Measurements from ENCODE around the gene NVL. TPM values are rescaled to one million over a fixed set of nuclear protein-coding genes. Genes with fewer than 3 reads are reported as not detected.

NVL gene
- total RNA-seq, 1 experiment from 2014 or later, result 45.0 TPM

DNA sequence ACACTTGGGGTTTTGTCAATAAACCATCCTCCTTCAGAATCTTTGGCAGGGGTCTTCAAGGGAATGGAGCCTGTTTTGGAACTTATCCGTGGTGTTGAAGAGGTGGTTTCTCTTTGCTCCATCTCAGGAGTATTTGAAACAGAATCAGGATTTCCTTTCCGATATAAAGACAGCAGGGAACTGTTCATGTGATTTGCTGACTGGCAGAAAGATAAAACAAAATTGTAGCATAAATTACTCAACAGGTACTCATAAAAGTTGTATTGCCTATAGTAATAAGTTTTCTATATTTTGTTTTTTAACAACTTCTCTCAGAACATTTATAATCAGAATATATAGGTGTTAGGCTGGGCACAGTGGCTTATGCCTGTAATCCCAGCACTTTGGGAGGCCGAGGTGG is 21.9 kb downstream of the NVL start:
- no peak overlapping the region for H3K4me3 Mint-ChIP-seq (ENCODE audit: unreplicated experiment)
- no peak overlapping the region for H3K4me3 ChIP-seq (ENCODE audit: low read depth, low read length)
- no TSS peak for BruUV-seq (replicated peaks)
- CTCF ChIA-PET, result no interaction called here
- no peaks in the 10 kb centered on the region for H3K27me3 ChIP-seq (replicated peaks; ENCODE audit: control insufficient read depth, insufficient read depth, low read length)
- H3K27ac Mint-ChIP-seq (ENCODE audit: unreplicated experiment), result no peak overlapping the region
- H3K9me3 Mint-ChIP-seq (ENCODE audit: unreplicated experiment), result no peaks in the 10 kb centered on the region
- H3K4me1 Mint-ChIP-seq (ENCODE audit: low read depth, unreplicated experiment), result no peaks in the 10 kb centered on the region
- no peaks in the 10 kb centered on the region for H3K27me3 Mint-ChIP-seq (ENCODE audit: insufficient read depth, unreplicated experiment)
- H3K36me3 Mint-ChIP-seq (ENCODE audit: insufficient read depth, unreplicated experiment), result peaks cover 74% of the 10 kb centered on the region
- intact Hi-C loops (cut with micrococcal nuclease; ENCODE audit: unreplicated experiment), result no loop called here
- H3K4me1 ChIP-seq, result no peaks in the 10 kb centered on the region
- H3K9me3 ChIP-seq, result no peaks in the 10 kb centered on the region
- POLR2A ChIA-PET, result no interaction called here
- TF ChIP-seq, protein P1, sequence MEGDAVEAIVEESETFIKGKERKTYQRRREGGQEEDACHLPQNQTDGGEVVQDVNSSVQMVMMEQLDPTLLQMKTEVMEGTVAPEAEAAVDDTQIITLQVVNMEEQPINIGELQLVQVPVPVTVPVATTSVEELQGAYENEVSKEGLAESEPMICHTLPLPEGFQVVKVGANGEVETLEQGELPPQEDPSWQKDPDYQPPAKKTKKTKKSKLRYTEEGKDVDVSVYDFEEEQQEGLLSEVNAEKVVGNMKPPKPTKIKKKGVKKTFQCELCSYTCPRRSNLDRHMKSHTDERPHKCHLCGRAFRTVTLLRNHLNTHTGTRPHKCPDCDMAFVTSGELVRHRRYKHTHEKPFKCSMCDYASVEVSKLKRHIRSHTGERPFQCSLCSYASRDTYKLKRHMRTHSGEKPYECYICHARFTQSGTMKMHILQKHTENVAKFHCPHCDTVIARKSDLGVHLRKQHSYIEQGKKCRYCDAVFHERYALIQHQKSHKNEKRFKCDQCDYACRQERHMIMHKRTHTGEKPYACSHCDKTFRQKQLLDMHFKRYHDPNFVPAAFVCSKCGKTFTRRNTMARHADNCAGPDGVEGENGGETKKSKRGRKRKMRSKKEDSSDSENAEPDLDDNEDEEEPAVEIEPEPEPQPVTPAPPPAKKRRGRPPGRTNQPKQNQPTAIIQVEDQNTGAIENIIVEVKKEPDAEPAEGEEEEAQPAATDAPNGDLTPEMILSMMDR (IDR thresholded peaks at IDR 0.05; ENCODE audit: insufficient read depth in 1 of 2, low read depth in 1 of 2, low read length in 1 of 2, severe bottlenecking in 1 of 2, unreplicated experiment in 1 of 2), result no peak
- H3K36me3 ChIP-seq (ENCODE audit: control insufficient read depth, insufficient read depth, low read length), result no peaks in the 10 kb centered on the region; the same call in 1 of the 2 replicates
- no peak for DNase-seq

DNA sequence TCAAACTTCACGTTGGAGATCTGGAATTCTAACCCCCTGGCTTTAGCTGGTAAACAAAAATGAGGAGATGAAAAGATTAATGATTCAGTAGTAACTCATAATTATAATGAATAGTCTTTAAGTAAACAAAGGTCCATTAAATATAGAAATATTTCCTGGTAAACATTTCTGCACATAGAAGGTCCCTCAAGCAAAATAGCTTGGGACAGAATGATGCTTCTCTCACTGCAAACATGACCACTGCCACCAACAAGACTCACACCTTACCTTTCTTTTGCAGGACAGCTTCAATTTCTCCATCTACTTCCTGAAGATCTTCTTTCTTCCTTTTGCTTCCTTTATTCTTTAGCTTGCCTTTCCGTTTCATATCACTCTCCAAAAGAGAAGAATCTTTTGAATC is 25.2 kb downstream of the NVL start:
- Histone ChIP-seq H3K4me1 (no peaks in the 10 kb centered on the region), H3K9me3 (no peaks in the 10 kb centered on the region), H3K27me3 (replicated peaks; ENCODE audit: control insufficient read depth, insufficient read depth, low read length) (no peaks in the 10 kb centered on the region), H3K36me3 (ENCODE audit: control insufficient read depth, insufficient read depth, low read length) (no peaks in the 10 kb centered on the region; the same call in 1 of the 2 replicates), H3K4me3 (ENCODE audit: low read depth, low read length) (no peak overlapping the region)
- H3K4me1 Mint-ChIP-seq (ENCODE audit: low read depth, unreplicated experiment), result no peaks in the 10 kb centered on the region
- TF ChIP-seq, protein P1 (IDR thresholded peaks at IDR 0.05; ENCODE audit: insufficient read depth in 1 of 2, low read depth in 1 of 2, low read length in 1 of 2, severe bottlenecking in 1 of 2, unreplicated experiment in 1 of 2), result no peak
- BruUV-seq (replicated peaks), result no TSS peak
- no peak overlapping the region for H3K27ac Mint-ChIP-seq (ENCODE audit: unreplicated experiment)
- ChIA-PET CTCF (no interaction called here), POLR2A (no interaction called here)
- no peak for DNase-seq
- H3K27me3 Mint-ChIP-seq (ENCODE audit: insufficient read depth, unreplicated experiment), result no peaks in the 10 kb centered on the region
- no peaks in the 10 kb centered on the region for H3K9me3 Mint-ChIP-seq (ENCODE audit: unreplicated experiment)
- intact Hi-C loops (cut with micrococcal nuclease; ENCODE audit: unreplicated experiment), result no loop called here
- H3K36me3 Mint-ChIP-seq (ENCODE audit: insufficient read depth, unreplicated experiment), result peaks cover 75% of the 10 kb centered on the region
- no peak overlapping the region for H3K4me3 Mint-ChIP-seq (ENCODE audit: unreplicated experiment)

DNA sequence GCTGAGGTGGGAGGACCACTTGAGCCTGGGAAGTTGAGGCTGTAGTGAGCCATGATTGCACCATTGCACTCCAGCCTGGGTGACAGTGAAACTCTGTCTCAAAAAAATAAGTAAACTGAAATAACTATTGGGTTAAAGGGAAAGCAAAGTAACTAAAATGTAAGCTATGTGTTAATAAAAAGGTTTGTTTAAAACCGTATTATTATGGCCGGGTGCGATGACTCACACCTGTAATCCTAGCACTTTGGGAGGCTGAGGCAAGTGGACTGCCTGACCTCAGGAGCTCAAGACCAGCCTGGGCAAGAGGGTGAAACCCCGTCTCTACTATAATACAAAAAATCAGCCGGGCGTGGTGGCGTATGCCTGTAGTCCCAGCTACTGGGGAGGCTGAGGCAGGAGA is 27.0 kb downstream of the NVL start:
- H3K36me3 Mint-ChIP-seq (ENCODE audit: insufficient read depth, unreplicated experiment), result peaks cover 70% of the 10 kb centered on the region
- no TSS peak for BruUV-seq (replicated peaks)
- H3K4me1 Mint-ChIP-seq (ENCODE audit: low read depth, unreplicated experiment), result no peaks in the 10 kb centered on the region
- ChIA-PET CTCF (no interaction called here), POLR2A (no interaction called here)
- Histone ChIP-seq H3K36me3 (ENCODE audit: control insufficient read depth, insufficient read depth, low read length) (no peaks in the 10 kb centered on the region; the same call in 1 of the 2 replicates), H3K4me1 (no peaks in the 10 kb centered on the region), H3K4me3 (ENCODE audit: low read depth, low read length) (no peak overlapping the region), H3K9me3 (no peaks in the 10 kb centered on the region), H3K27me3 (replicated peaks; ENCODE audit: control insufficient read depth, insufficient read depth, low read length) (no peaks in the 10 kb centered on the region)
- TF ChIP-seq, protein P1 (IDR thresholded peaks at IDR 0.05; ENCODE audit: insufficient read depth in 1 of 2, low read depth in 1 of 2, low read length in 1 of 2, severe bottlenecking in 1 of 2, unreplicated experiment in 1 of 2), result no peak
- H3K9me3 Mint-ChIP-seq (ENCODE audit: unreplicated experiment), result no peaks in the 10 kb centered on the region
- intact Hi-C loops (cut with micrococcal nuclease; ENCODE audit: unreplicated experiment), result no loop called here
- H3K27ac Mint-ChIP-seq (ENCODE audit: unreplicated experiment), result no peak overlapping the region
- DNase-seq, result no peak
- H3K4me3 Mint-ChIP-seq (ENCODE audit: unreplicated experiment), result no peak overlapping the region
- no peaks in the 10 kb centered on the region for H3K27me3 Mint-ChIP-seq (ENCODE audit: insufficient read depth, unreplicated experiment)

Data from Caco-2 (cell line).